HCT116 (cell line): ENCODE results near the gene TMEM100. TPM values are rescaled to one million over a fixed set of nuclear protein-coding genes. Genes with fewer than 3 reads are reported as not detected.

Experiments used
- ATAC-seq: fragments of 200-7000 bp; cut with Tn5 transposase; 2 replicates; pipeline ENCODE4 v1.9.1; 2020; ENCODE audit warnings: mild to moderate bottlenecking, moderate library complexity
- BruUV-seq: library from RNA; stranded (reverse); fragments of 400-500 nt; replicated peaks from 2 replicates; lab custom pipeline; 2021; lab: Mats Ljungman, UMichigan
- CTCF ChIA-PET: fragments of 300-600 bp; sonication (Branson Sonifier 250); formaldehyde crosslinking; loops from one replicate; lab custom pipeline; 2021; ENCODE audit warnings: antibody characterized with exemption; lab: Charles Lee
- POLR2A ChIA-PET: fragments of 300-600, 350-600 bp; sonication (Branson Sonifier 250); formaldehyde crosslinking; loops from one replicate; lab custom pipeline; 2021; ENCODE audit warnings: antibody characterized with exemption; lab: Charles Lee
- RAD21 ChIA-PET, 2 experiments: fragments of 300-600 bp; sonication (Branson Sonifier 250); formaldehyde crosslinking; loops; one replicate each; lab custom pipeline; 2023; ENCODE audit warnings: low total read pairs in 2 of 2; ENCODE audit not compliant: uncharacterized antibody in 2 of 2, unreplicated experiment in 2 of 2, low non-redundant PET in 1 of 2; lab: Charles Lee
- DNase-seq: peaks from one replicate; pipeline ENCODE4 v3.0.0-alpha.2; 2010; ENCODE audit warnings: low read depth, low spot score
- H2AFZ ChIP-seq: fragments of 200-600 bp; shearing (Covaris generic), sonication (generic); 2 replicates; pipeline ENCODE4 v1.6.1; 2017; ENCODE audit warnings: low read depth, mixed run types, mixed read lengths, antibody characterized with exemption, low read length; ENCODE audit not compliant: poor library complexity, severe bottlenecking
- H3K27ac ChIP-seq: 2 replicates; pipeline ENCODE4 v1.5.1; 2012; ENCODE audit warnings: low read depth, low read length
- H3K27me3 ChIP-seq: fragments of 200-600 bp; sonication (generic); 2 replicates; pipeline ENCODE4 v1.6.1; 2016; ENCODE audit warnings: mixed run types, low read length, mixed read lengths; ENCODE audit not compliant: insufficient read depth
- H3K36me3 ChIP-seq, 2 experiments: fragments of 200-500 bp in 1 of 2; fragments of 200-600 bp in 1 of 2; sonication (Bioruptor generic) in 1 of 2; sonication (generic) in 1 of 2; 2 replicates each; pipeline versions ENCODE4 v1.5.1 to v1.6.1; 2014 to 2016; ENCODE audit warnings: low read length in 2 of 2, inconsistent platforms in 1 of 2, mixed read lengths in 1 of 2, mixed run types in 1 of 2; ENCODE audit not compliant: insufficient read depth in 2 of 2, control insufficient read depth in 1 of 2
- H3K4me1 ChIP-seq, 2 experiments: fragments of 200-600 bp in 1 of 2; sonication (generic) in 1 of 2; 2 replicates each; pipeline versions ENCODE4 v1.5.1 to v1.6.1; 2012 to 2017; ENCODE audit warnings: low read length in 2 of 2, inconsistent platforms in 1 of 2, mild to moderate bottlenecking in 1 of 2, mixed read lengths in 1 of 2, mixed run types in 1 of 2, moderate library complexity in 1 of 2; ENCODE audit not compliant: insufficient read depth in 2 of 2, control insufficient read depth in 1 of 2
- H3K4me2 ChIP-seq: fragments of 200-600 bp; sonication (generic); 2 replicates; pipeline ENCODE4 v1.6.1; 2017; ENCODE audit warnings: mixed run types, low read length, mixed read lengths
- H3K4me3 ChIP-seq, 2 experiments: fragments of 200-600 bp in 1 of 2; sonication (generic) in 1 of 2; replicated peaks in 1 of 2; 2 replicates each; pipeline ENCODE4 v1.5.1; 2011 to 2016; ENCODE audit warnings: low read length in 2 of 2, control low read depth in 1 of 2, low read depth in 1 of 2, mild to moderate bottlenecking in 1 of 2, mixed read lengths in 1 of 2, mixed run types in 1 of 2
- H3K79me2 ChIP-seq: fragments of 200-600 bp; sonication (generic); 2 replicates; pipeline ENCODE4 v1.6.1; 2017; ENCODE audit warnings: mild to moderate bottlenecking, mixed run types, low read length, moderate library complexity, mixed read lengths; ENCODE audit not compliant: insufficient read depth
- H3K9ac ChIP-seq: fragments of 200-600 bp; sonication (generic); 2 replicates; pipeline ENCODE4 v1.6.1; 2016; ENCODE audit warnings: low read length, mixed read lengths
- H3K9me2 ChIP-seq: fragments of 200-600 bp; sonication (generic), shearing (Covaris generic); 2 replicates; pipeline ENCODE4 v1.6.1; 2017; ENCODE audit warnings: mixed run types, mild to moderate bottlenecking, moderate library complexity; ENCODE audit not compliant: insufficient read depth
- H3K9me3 ChIP-seq, 2 experiments: fragments of 200-500 bp in 1 of 2; fragments of 200-600 bp in 1 of 2; sonication (Bioruptor generic) in 1 of 2; sonication (generic) in 1 of 2; 2 replicates each; pipeline ENCODE4 v1.6.1; 2014 to 2017; ENCODE audit warnings: low read length in 2 of 2, mixed read lengths in 2 of 2, inconsistent platforms in 1 of 2, low read depth in 1 of 2, mild to moderate bottlenecking in 1 of 2, mixed run types in 1 of 2, moderate library complexity in 1 of 2; ENCODE audit not compliant: control insufficient read depth in 1 of 2, insufficient read depth in 1 of 2
- H4K20me1 ChIP-seq: fragments of 200-600 bp; sonication (generic), shearing (Covaris generic); 2 replicates; pipeline ENCODE4 v1.6.1; 2017; ENCODE audit warnings: mixed run types, mild to moderate bottlenecking, moderate library complexity; ENCODE audit not compliant: insufficient read depth
- CEBPB ChIP-seq: IDR thresholded peaks from 2 replicates; pipeline ENCODE4 v1.6.1; 2012; ENCODE audit warnings: low read depth
- CTCF ChIP-seq, 3 experiments: fragments of 200-600 bp in 1 of 3; sonication (generic) in 1 of 3; IDR thresholded peaks in 2 of 3; conservative IDR thresholded peaks in 1 of 3; 2 replicates each; pipeline ENCODE4 v1.5.1; 2012 to 2017; ENCODE audit warnings: low read depth in 2 of 3, low read length in 2 of 3, antibody characterized with exemption in 1 of 3, borderline replicate concordance in 1 of 3, control low read depth in 1 of 3, mild to moderate bottlenecking in 1 of 3, mixed read lengths in 1 of 3, mixed run types in 1 of 3, moderate library complexity in 1 of 3; ENCODE audit not compliant: insufficient read depth in 1 of 3
- ELF1 ChIP-seq: IDR thresholded peaks from 2 replicates; pipeline ENCODE4 v1.6.1; 2012; ENCODE audit warnings: low read depth, borderline replicate concordance
- EZH2 ChIP-seq: fragments of 200-600 bp; sonication (generic); IDR thresholded peaks from 2 replicates; pipeline ENCODE4 v1.6.1; 2017; ENCODE audit warnings: antibody characterized with exemption, mixed run types
- EZH2phosphoT487 ChIP-seq: fragments of 200-600 bp; IDR thresholded peaks from 2 replicates; pipeline ENCODE4 v1.6.1; 2018; ENCODE audit warnings: antibody characterized with exemption, borderline replicate concordance
- POLR2A ChIP-seq: IDR thresholded peaks from 2 replicates; pipeline ENCODE4 v1.7.0; 2011; ENCODE audit warnings: borderline replicate concordance; ENCODE audit not compliant: insufficient read depth, insufficient read length; ENCODE audit errors: extremely low read depth
- POLR2AphosphoS5 ChIP-seq: IDR thresholded peaks from 2 replicates; pipeline ENCODE4 v1.6.1; 2011; ENCODE audit warnings: mild to moderate bottlenecking, low read depth, low read length, moderate library complexity
- RAD21 ChIP-seq: IDR thresholded peaks from 2 replicates; pipeline ENCODE4 v1.6.1; 2012; ENCODE audit warnings: low read depth, mild to moderate bottlenecking
- SP1 ChIP-seq: IDR thresholded peaks from 2 replicates; pipeline ENCODE4 v1.6.1; 2012; ENCODE audit warnings: low read depth
- SRF ChIP-seq: IDR thresholded peaks from 2 replicates; pipeline ENCODE4 v1.6.1; 2012; ENCODE audit warnings: low read depth
- ZNF274 ChIP-seq: fragments of 200-500 bp; sonication (Bioruptor generic); IDR thresholded peaks from 2 replicates; pipeline ENCODE4 v1.6.1; 2014; ENCODE audit warnings: mild to moderate bottlenecking, low read depth, low read length, inconsistent platforms
- intact Hi-C: fragments of 100-400 bp; cut with micrococcal nuclease; formaldehyde crosslinking; loops from 2 replicates; pipeline ENCODE4 v1.10.0; 2022
- total RNA-seq: library from RNA; stranded (reverse); gene quantifications from one replicate; pipeline ENCODE4 v1.2.1, GENCODE V29; 2021; ENCODE audit not compliant: unreplicated experiment
- TF ChIP-seq, protein P1 (sequence below): IDR thresholded peaks from 2 replicates; pipeline ENCODE4 v1.6.1; 2012
- TF ChIP-seq, protein P2 (sequence below): IDR thresholded peaks from 2 replicates; pipeline ENCODE4 v1.6.1; 2012
- TF ChIP-seq, protein P3 (sequence below): IDR thresholded peaks from 2 replicates; pipeline ENCODE4 v1.6.1; 2012; ENCODE audit warnings: low read depth

Gene TMEM100
- total RNA-seq, 1 experiment from 2014 or later: not detected

- TF ChIP-seq ELF1: no peak
- TF ChIP-seq POLR2A: no peak
- TF ChIP-seq ZNF274: no peak
- TF ChIP-seq RAD21: no peak
- no peak for TF ChIP-seq CEBPB
- no peak for TF ChIP-seq SRF
- TF ChIP-seq, protein P1, sequence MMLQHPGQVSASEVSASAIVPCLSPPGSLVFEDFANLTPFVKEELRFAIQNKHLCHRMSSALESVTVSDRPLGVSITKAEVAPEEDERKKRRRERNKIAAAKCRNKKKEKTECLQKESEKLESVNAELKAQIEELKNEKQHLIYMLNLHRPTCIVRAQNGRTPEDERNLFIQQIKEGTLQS: no peak
- TF ChIP-seq EZH2phosphoT487: no peak
- no peak for TF ChIP-seq CTCF (IDR thresholded peaks at IDR 0.05 in 2 of 3, conservative IDR thresholded peaks at IDR 0.05 in 1 of 3; ENCODE audit: borderline replicate concordance in 1 of 3, insufficient read depth in 1 of 3, low read depth in 2 of 3, low read length in 2 of 3)
- no peak for TF ChIP-seq EZH2
- TF ChIP-seq, protein P2, sequence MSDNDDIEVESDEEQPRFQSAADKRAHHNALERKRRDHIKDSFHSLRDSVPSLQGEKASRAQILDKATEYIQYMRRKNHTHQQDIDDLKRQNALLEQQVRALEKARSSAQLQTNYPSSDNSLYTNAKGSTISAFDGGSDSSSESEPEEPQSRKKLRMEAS: no peak
- no peak for TF ChIP-seq SP1
These were observed 9.1 kb upstream of the TMEM100 start (continued) for GRCh38 chr17:55731586-55732250.

DNA sequence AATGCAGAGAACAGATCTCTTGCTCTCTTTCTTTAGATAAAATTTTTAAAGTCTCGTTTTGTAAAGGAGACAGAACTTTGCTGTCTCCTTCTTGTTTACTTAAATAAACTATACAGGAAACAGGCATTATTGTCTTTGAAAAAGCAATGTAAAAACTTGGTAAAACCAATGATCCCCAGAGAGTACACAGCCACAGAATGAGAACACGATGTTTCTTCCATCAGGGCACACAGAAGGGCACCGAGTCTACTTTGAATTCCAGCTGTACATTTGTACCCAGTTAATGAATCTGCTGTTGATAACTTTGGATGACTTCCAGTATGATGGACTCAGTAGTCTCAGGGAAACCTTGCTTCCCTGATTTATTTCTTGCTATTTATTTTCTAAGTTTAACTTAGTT lies 8.1 kb upstream of the TMEM100 start:
- Histone ChIP-seq H3K27me3 (peaks cover 60% of the 10 kb centered on the region; the same call in 1 of the 2 replicates), H3K79me2 (no peaks in the 10 kb centered on the region), H3K9me2 (no peaks in the 10 kb centered on the region), H4K20me1 (no peaks in the 10 kb centered on the region), H3K4me3 (no peak overlapping the region), H3K9ac (no peak overlapping the region), H3K9me3 (no peaks in the 10 kb centered on the region), H3K4me1 (peaks cover 0 to 3% of the 10 kb centered on the region in 2 experiments; a peak in 1 of 4 replicates), H2AFZ (no peak overlapping the region), H3K4me2 (no peak overlapping the region), H3K36me3 (no peaks in the 10 kb centered on the region), H3K27ac (no peak overlapping the region)
- ATAC-seq (no peak), DNase-seq (no peak)
- TF ChIP-seq, protein P3, sequence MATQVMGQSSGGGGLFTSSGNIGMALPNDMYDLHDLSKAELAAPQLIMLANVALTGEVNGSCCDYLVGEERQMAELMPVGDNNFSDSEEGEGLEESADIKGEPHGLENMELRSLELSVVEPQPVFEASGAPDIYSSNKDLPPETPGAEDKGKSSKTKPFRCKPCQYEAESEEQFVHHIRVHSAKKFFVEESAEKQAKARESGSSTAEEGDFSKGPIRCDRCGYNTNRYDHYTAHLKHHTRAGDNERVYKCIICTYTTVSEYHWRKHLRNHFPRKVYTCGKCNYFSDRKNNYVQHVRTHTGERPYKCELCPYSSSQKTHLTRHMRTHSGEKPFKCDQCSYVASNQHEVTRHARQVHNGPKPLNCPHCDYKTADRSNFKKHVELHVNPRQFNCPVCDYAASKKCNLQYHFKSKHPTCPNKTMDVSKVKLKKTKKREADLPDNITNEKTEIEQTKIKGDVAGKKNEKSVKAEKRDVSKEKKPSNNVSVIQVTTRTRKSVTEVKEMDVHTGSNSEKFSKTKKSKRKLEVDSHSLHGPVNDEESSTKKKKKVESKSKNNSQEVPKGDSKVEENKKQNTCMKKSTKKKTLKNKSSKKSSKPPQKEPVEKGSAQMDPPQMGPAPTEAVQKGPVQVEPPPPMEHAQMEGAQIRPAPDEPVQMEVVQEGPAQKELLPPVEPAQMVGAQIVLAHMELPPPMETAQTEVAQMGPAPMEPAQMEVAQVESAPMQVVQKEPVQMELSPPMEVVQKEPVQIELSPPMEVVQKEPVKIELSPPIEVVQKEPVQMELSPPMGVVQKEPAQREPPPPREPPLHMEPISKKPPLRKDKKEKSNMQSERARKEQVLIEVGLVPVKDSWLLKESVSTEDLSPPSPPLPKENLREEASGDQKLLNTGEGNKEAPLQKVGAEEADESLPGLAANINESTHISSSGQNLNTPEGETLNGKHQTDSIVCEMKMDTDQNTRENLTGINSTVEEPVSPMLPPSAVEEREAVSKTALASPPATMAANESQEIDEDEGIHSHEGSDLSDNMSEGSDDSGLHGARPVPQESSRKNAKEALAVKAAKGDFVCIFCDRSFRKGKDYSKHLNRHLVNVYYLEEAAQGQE: no peak
- TF ChIP-seq EZH2phosphoT487 (no peak), POLR2AphosphoS5 (no peak), CEBPB (no peak), ELF1 (no peak)
- POLR2A ChIA-PET: interaction anchor here (1.1 kb wide), 1 partner anchor 11 kb away, joined by 5 read pairs; no protein-coding TSS in a partner anchor
- CTCF ChIA-PET: no interaction called here
- no TSS peak for BruUV-seq
- intact Hi-C loops: no loop called here
- RAD21 ChIA-PET: no interaction called here
